ENCODE data around the gene BEX3.

DNA sequence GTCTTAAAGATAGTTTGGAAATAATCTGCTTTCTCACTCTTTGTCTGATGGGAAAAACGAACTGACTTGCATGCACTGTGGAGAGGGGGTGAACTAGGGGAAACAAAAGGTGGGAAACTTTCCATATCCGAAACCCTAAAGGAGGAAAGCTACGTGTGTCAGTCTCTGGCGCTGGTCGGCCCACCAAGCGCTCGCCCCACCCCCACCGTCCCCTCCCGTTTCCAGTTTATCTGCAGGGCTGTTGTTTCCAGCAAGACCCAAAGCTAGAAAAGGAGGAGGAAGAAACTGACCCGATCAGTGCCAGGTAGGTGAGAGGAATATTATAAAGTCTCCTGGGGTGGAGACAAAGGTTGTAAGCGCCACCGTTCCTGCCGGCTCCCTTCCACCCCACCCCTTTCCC, 19.5 kb upstream of the BEX3 start:
- no peak for TF ChIP-seq POLR2A (IDR thresholded peaks at IDR 0.05)
- TF ChIP-seq, protein P1, sequence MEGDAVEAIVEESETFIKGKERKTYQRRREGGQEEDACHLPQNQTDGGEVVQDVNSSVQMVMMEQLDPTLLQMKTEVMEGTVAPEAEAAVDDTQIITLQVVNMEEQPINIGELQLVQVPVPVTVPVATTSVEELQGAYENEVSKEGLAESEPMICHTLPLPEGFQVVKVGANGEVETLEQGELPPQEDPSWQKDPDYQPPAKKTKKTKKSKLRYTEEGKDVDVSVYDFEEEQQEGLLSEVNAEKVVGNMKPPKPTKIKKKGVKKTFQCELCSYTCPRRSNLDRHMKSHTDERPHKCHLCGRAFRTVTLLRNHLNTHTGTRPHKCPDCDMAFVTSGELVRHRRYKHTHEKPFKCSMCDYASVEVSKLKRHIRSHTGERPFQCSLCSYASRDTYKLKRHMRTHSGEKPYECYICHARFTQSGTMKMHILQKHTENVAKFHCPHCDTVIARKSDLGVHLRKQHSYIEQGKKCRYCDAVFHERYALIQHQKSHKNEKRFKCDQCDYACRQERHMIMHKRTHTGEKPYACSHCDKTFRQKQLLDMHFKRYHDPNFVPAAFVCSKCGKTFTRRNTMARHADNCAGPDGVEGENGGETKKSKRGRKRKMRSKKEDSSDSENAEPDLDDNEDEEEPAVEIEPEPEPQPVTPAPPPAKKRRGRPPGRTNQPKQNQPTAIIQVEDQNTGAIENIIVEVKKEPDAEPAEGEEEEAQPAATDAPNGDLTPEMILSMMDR (IDR thresholded peaks at IDR 0.05) = no peak
